ENCODE measurements around the gene AHCYL2. TPM values are rescaled to one million over a fixed set of nuclear protein-coding genes. Genes with fewer than 3 reads are reported as not detected.

AHCYL2 gene
- total and polyA plus RNA-seq, 2 of the 8 experiments (the other 6 are each of a cell fraction or from before 2014, with no cell fraction given): 20.7 to 25.4 TPM

DNA sequence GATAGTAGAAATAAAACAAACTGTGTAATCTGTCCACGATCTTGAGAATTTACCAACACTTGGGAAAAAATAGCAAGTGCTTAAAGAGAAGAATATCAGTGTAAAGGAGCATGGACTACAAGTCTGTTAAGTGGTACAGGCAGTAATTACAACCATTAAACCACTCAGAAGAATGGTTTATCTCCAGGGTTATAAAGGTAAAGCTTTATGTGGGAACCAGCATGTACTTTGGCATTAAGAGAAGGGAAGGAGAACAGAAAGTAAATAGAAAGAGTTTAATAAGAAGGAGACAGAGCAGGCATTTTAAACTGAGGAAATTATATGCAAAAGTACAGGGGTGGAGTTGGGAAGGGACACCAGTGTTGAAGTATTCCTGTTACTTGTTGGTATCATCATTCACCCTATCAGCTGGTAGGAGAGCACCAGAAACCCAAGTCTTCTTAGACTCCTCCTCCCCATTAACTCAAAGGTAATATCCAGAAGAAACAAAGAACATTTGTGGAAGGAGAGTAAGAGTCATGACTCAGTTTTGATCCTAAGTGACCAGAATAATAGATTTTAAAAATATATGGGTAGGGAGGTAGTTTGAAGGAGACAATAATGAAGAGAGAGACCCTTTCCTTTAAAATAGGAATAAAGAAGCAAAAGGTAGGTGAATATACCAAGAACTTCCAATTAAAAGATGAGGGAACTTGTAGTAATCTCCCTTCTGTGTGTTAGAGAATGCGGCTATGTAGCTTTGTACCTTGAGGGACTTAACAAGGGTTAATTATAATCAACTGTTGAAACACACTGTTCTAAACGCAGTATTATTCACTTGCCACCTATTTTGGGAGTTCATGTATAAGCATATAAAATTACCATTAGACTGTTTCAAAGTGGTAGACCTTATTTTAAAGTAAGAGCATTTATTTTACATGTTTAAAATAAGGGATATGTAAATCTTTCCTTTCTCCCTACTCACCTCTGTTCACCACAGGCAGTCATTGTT, 117.3 kb downstream of the AHCYL2 start (continued):
- no peak for TF ChIP-seq ATF3 (IDR thresholded peaks at IDR 0.05; ENCODE audit: insufficient read depth, low read depth, low read length)
- no peak for TF ChIP-seq BRCA1 (IDR thresholded peaks at IDR 0.05; ENCODE audit: low read depth, low read length)
- no peak for TF ChIP-seq EP300 (IDR thresholded peaks at IDR 0.05; ENCODE audit: borderline replicate concordance in 1 of 2, low read depth in 2 of 2, low read length in 2 of 2)
- no peak for TF ChIP-seq CREB1 (IDR thresholded peaks at IDR 0.05)
- no peak for TF ChIP-seq RXRA (IDR thresholded peaks at IDR 0.05; ENCODE audit: insufficient read depth, low read depth, low read length)
- TF ChIP-seq HDAC2 (IDR thresholded peaks at IDR 0.05; ENCODE audit: borderline replicate concordance in 1 of 2, low read depth in 2 of 2, low read length in 2 of 2): no peak
